Superior temporal gyrus (tissue), 1 donor: ENCODE measurements around the gene IDUA.
"Not testable (repeated sequence)": the region's sequence is repeated elsewhere in the genome, so short reads cannot be mapped to it uniquely, and the experiment has no call there.

Experiments
- DNase-seq: peaks from one replicate; pipeline ENCODE4 v3.0.0-alpha.2; 2016; ENCODE audit errors: extremely low spot score

IDUA gene

GRCh38 chr4:986879-987623, at the start of gene IDUA:
Gene IDUA (plus strand): TSS chr4:987044. CDS start chr4:987085, 41 bp downstream.
- peak; percentile 73 for DNase-seq

GRCh38 chr4:939508-939907, 47.3 kb upstream of the IDUA start:
- DNase-seq, result not testable (repeated sequence)

- no peak for DNase-seq
Measured at GRCh38 chr4:945274-946102, 41.4 kb upstream of the IDUA start.

GRCh38 chr4:946103-946450, 40.8 kb upstream of the IDUA start:
- DNase-seq, result no peak

- no peak for DNase-seq
Measured at GRCh38 chr4:946517-947471, 40.0 kb upstream of the IDUA start.

GRCh38 chr4:947491-947971, 39.3 kb upstream of the IDUA start:
- DNase-seq, result no peak

GRCh38 chr4:948101-948935, 38.5 kb upstream of the IDUA start:
- DNase-seq, result no peak

- DNase-seq, result no peak
Measured at GRCh38 chr4:948936-949300, 37.9 kb upstream of the IDUA start.

- no peak for DNase-seq
Measured at GRCh38 chr4:949656-950055, 37.2 kb upstream of the IDUA start.

- no peak for DNase-seq
Measured at GRCh38 chr4:950136-951020, 36.5 kb upstream of the IDUA start.

- no peak for DNase-seq
Measured at GRCh38 chr4:951186-951585, 35.7 kb upstream of the IDUA start.

GRCh38 chr4:951594-952468, 35.0 kb upstream of the IDUA start:
- DNase-seq, result no peak

GRCh38 chr4:952881-953573, 33.8 kb upstream of the IDUA start:
- DNase-seq, result no peak

- no peak for DNase-seq
Measured at GRCh38 chr4:953574-953915, 33.3 kb upstream of the IDUA start.

GRCh38 chr4:954211-955020, 32.4 kb upstream of the IDUA start:
- no peak for DNase-seq

- DNase-seq, result no peak
Measured at GRCh38 chr4:955161-955921, 31.5 kb upstream of the IDUA start.

GRCh38 chr4:955931-956381, 30.9 kb upstream of the IDUA start:
- DNase-seq, result no peak
